GM21576 (cell line): ENCODE measurements around the gene AUNIP.

Experiments used
- ATAC-seq: cut with Tn5 transposase; IDR thresholded peaks from one replicate; pipeline ENCODE4 v1.9.1; 2021; ENCODE audit warnings: mild to moderate bottlenecking, moderate library complexity; ENCODE audit not compliant: unreplicated experiment

Gene AUNIP

DNA sequence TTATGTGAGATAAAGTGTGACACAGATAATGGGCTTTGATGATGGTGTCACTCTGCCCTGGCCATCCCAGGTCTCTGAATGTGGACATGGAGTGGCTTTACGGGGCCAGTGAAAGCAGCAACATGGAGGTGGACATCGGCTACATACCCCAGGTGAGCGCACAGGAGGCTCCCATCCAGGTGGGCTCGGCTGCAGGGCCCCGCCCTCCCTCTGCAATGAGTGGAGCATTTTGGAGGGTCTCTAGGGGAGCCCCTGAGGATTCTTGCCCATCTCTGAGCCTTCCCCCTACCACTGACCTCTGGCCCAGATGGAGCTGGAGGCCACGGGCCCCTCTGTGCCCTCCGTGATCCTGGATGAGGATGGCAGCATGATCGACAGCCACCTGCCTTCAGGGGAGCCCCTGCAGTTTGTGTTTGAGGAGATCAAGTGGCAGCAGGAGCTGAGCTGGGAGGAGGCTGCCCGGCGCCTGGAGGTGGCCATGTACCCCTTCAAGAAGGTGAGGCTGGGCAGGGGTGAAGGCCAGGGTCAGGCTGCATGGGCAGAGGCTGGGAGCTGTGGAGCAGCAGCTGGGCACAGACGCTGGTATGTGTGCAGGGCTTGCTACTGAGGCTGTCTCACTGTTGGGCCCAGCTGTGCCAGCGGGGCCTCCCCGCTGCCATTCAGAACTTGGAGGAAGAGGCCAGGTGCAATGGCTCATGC lies 47.7 kb downstream of the AUNIP start:
- no peak for ATAC-seq

DNA sequence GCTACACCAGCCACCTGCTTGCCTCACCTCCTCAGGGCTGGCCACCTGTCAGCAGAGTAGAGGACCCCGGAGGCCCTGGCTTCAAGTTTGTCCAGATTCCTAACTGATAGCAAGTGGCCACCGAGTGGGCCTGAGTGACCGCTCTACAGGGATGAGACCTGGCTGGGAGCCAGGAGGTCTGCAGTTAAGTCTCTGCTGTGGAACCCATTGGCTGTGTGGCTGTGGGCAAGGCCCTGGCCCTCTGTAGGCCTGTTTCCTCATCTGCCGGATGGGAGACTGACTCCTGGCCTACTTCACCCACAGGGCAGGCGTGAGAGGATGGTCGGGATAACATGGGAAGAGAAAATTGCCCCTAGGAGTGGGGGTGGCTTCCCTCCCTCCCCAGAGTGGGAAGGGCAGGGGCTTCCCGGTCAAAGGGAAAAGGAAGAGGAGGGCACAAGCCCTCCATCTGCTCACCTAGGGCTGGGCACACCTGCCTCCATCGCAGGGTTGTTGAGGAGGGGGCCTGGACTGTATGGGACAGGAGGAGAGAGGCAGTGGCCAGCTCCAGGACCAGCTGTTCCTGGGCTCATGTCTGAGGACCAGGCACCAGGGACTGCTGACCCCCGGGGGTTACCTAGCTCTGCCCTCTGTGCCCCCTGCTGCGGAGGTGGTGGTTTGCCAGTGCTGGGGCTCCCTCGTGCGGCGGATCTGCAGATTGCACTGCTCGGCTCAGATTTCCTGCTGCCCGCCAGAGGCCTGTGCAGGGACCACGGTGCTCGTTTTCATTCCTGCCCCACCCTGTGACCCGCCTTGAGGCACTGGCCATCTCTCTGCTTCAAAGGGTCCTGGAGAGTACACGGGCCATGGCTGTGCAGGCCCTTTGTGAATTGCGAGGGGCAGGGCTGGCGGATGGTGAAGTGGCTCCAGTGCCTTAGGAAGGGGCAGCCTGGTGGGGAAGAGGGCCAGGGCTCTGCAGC lies 48.6 kb downstream of the AUNIP start:
- ATAC-seq = no peak

DNA sequence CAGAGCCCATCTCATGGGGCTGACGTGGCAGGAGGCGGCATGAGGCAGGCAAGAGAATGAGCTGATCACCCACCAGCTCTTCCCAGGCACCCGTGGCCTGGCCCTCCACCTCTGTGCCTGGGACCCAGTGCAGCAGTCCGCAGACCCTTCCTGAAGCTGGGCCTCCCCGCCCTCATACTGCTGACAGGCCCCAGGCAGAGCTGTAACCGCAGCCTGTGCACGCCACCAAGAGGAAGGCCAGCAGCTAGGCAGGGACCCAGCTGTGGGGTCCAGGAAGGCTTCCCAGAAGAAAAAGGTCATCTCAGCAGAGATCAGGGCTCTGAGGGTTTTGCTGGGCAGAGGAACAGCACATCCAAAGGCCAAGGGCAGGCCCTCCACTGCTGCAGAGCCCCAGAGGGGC lies 49.3 kb downstream of the AUNIP start:
- ATAC-seq = no peak

DNA sequence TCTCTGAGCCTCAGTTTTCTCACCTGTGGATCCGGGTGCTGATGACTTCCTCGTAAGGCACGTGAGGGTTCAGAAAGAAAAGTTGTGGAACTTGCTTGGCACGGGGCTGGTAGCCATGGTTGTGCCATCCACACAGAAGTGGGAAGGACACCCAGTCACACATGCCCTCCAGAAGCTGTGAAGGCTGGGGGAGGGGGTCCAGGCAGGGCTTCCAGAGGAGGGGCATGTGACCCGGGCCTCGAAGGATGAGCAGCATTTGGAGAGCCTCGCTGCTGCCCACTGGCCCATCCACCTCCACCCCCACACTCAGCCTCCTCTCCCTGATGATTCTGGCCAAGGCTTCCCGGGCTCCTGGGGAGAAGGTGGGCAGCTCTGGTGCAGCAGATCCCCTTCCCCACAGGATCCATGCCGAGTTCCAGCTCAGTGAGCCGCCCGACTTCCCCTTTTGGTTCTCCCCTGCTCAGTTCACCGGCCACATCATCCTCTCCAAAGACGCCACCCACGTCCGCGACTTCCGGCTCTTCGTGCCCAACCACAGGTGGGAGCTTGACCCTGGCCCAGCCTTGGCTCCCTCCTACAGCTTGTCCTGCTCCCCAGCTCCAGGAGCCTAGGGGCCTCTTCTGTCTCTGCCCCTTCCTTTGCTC lies 49.9 kb downstream of the AUNIP start:
- ATAC-seq = no peak

DNA sequence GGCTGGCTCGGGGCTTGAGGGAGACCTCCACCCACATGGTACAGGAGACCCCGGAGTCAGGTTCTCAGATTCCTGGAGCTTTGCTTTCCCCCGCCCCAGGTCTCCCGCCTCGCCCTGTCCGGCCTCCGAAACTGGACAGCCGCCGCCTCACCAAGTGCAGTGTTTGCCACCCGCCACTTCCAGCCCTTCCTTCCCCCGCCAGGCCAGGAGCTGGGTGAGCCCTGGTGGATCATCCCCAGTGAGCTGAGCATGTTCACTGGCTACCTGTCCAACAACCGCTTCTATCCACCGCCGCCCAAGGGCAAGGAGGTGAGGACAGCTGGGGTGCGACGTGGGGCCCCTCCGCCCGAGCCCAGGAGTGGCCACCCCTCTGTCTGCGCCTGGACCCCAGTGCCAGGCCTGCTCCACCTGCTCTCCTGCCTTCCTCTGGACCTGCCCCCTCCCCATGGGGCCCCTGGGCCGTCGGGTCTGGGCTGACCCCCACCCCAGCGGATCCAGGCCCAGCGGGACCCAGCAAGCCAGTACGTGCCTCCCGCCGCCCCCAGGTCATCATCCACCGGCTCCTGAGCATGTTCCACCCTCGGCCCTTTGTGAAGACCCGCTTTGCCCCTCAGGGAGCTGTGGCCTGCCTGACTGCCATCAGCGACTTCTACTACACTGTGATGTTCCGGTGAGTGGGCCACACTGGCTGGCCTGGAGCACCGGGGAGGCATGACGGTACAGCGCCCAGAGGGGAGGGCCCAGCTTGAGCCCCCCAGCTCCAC lies 50.6 kb downstream of the AUNIP start:
- no peak for ATAC-seq

DNA sequence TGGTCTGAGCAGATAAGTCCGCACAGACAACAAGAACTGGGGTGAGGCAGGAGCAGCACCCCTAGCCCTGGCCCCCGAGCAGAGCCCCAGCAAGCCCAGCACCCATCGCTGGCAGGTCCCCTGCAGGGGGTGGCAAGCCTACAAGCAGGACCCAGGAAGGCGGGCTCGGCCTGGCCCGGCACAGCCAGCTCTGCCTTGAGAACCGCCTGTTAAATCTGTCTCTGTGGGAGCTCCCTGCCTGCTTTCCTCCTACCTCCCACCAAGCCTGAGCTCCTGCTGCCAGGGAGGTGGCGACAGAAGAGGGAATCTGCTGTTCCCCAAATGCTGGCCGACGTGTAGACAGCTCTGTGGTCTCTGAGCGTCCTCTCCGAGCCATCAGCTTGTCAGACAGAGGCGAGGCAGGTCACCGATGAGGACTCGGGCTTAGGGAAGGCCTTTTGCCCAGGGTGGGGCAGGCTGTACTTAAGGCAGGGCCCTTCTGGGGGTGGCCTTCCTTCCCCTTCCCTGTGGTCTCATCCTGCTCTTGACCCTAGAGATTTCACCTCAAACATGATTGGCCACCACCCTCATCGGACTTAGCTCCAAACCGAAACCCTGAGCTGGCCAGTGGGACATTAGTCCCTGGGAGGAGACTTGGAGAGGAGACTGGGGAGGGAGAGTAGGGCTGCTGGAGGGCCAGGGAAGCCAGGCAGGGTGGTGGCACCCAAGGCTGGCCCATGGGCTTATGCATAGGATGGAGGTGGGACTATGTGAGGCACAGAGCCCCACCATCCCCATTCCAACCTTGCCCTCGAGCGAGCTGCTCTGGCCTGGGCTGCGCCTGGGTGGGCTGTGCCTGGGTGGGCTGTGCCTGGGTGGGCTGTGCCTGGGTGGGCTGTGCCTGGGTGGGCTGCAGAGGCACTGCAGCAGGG lies 51.5 kb downstream of the AUNIP start:
- no peak for ATAC-seq

DNA sequence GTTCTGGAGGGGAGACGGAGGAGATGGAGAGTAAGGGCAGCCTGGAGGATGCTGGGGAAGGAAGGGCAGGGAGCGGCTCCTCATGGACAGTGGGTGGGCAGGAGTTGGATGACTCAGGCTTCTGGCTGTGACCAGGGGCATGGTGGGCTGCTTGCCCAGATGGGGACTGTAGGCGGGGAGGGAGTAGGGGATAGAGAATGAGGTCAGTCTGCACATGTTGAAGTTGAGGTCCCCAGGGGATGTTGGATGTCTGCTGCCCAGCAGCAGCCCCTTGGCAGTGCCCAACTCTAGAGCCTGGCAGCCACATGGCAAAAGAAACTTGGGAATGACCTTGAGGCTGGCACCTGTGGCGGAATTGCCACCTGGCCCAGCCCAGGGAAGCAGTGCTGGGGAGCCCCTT lies 52.8 kb downstream of the AUNIP start:
- no peak for ATAC-seq

DNA sequence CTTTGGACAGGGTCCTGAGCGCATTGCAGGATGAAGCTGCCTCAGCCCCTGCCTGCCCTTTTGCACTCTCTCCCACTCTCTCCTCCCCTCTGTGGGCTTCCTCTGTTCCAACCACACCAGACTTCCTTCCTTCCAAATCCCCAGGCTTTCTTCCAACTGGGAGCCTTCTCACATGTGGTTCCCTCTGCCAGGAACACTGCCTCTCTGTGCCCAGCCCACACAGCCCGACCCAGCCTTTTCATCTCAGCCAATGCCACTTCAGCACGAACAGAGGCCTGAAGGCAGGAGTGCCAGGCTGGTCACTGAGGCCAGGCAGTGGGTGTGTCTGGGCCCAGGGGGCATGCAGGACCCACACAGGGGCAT lies 53.4 kb downstream of the AUNIP start:
- no peak for ATAC-seq

DNA sequence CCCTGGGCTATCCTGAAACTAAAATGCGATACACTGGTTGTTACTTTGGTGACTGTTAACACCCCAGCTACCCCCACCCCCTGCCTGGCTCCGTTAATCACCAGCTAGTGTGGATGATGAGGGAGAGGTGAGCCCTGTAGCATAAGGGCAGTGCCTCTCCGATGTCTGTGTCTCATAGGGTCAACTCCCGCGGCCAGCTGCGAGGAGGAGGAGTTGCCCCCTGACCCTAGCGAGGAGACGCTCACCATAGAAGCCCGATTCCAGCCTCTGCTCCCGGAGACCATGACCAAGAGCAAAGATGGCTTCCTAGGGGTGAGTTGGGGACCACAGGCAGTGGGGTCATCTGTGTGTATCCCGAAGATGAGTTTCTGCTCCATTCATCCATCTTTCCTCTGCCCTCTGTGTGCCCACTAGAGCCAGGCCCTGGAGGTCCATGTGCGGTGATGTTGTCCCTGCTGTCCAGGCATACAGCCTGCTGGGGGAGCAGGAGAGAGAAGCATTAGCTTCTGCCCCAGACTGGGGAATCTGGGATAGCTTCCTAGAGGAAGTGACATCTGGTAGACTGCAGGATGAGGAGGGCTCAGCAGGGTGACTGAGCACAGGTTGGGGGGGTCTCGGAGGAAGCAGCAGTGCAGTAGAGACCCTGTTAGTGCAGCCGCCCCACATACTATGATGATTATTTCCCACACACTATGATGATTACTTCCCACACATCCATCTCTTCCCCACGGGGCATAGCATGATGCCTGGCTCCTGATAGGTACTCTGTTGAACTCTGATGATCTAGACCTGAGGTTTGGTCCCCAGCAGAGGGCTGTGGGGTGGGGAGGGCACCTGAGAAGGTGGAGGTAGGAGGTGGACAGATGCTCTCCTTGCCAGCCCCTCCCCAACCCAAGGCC lies 54.0 kb downstream of the AUNIP start:
- ATAC-seq = no peak

DNA sequence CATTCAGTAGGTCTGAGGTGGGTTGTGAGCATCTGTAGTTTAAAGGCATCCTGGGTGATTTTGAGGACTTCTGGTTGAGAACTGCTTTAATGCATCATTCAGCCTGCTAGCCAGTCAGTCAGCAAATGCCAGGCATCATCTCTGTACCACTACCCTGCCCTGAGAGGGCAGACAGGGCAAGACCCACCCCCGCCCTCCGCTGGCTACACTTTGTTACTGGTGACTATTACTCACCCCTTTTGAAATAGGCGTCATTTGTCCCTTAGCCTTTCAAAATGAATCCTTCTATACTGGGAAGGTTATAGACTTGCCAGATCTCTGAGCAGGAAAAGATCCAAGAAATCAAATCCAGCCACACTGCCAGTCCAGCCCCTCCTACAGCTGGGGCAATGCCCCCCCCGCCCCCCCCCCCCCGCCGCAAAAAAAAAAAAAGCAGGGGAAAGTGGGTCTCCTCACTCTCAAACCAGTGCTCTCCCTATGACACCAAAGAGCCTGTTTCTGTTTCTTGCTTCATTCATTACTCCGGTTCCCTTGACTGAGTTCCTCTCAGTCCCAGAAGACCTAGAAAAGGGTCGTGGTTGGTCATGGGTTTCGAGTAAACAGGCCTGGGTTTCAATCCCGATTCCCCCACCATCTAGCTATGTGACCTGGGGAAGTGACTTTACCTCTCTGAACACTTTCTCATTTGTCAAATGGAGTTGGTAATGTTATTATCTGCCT lies 54.9 kb downstream of the AUNIP start:
- ATAC-seq = no peak

DNA sequence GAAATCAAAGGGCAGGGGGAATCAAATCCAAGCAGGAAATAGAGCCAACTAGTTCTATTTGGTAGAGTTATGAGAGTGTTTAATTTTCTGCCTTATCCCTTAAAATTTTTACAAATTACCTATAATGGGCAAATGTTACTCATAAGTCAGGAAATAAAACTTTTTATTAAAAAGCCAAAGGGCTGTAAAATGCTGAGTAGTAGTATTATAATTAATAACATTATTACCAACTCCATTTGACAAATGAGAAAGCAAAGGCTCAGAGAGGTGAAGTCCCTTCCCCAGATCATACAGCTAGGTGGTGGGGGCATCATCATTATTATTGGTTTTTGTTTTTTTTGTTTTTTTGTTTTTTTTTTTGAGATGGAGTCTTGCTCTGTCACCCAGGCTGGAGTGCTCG lies 55.9 kb downstream of the AUNIP start:
- no peak for ATAC-seq

DNA sequence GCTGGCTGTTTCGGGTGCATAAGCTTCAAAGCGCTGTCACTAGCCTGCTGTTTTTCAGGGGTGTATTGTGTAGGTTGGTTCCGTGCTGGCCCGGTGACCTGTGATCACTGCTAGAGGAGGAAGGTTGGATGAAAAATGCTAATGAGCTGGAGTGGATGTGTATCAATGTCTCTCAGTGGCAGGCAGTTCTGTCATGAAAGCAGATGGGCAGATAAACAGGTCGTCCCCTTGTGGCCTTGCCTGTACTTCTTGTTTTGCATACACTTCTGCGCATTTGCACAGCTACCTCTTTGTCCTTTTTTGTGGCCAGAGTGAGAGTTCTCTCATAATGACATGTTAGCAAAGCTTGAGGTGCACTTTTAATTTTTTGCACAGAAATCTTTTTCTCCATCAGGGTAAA lies 56.3 kb downstream of the AUNIP start:
- peak; percentile 47 for ATAC-seq

DNA sequence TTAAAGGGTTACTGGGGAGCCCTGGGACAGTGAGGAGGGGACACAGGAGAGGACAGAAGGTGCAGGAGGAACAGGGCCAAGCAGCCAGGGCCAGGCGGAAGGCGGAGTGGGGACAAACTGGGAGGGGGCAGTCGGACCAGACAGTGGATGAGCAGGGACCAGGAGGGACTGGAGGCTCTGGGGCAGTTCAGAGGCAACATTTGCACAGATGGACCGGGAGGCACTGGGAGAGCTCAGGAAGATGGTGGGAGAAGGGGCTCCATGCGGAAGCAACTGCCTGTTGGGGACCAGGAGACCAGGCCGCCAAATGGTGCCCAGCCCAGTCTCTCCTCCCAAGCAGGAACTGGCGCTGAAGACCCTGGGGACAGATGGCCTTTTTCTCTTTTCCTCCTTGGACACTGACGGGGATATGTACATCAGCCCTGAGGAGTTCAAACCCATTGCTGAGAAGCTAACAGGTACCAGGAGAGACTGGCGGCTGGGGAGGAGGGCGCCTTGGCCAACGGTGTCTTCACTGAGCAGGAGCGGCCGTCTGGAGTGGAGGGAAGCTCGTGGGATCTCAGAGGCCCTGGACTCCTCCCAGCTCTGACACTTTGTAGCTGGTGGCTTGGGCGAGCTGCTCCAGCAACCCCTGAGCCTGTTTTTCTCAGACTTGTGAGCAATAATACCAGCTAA lies 58.4 kb downstream of the AUNIP start:
- ATAC-seq = no peak

DNA sequence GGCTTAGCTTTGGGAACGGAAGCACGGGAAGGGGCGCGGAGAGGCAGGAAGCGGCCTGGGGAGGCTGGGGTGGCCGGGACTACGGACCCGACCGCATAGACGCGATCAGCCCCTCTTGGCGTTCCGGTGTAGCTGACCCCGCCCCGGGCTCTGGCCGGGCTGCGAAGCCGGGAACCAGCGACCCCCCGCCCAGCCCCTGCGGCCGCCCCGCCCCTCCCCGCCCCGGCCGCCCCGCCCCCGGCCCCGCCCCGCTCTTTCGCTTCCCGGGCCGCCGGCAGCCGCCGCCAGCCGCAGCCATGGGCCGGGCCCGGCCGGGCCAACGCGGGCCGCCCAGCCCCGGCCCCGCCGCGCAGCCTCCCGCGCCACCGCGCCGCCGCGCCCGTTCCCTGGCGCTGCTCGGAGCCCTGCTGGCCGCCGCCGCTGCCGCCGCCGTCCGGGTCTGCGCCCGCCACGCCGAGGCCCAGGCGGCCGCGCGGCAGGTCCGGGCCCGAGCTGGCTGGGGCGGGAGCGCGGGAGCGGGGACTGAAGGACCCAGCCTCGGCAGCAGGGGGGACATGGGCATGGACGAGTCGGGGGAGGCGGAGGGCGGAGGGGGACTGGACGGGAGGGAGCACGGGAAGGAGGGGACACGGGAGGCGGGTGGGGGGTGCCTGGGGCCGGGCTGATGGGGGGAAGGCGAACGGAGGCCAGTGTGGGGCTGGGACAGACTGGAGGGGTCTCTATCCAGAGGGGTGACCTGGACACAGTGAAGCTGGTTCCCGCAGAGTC lies 59.1 kb downstream of the AUNIP start, which contains the start of gene SELENON:
SELENON (plus strand) TSS at position 259 of the 768 bp plus-strand sequence; CDS start at position 297, 38 bp downstream.
- no peak for ATAC-seq

DNA sequence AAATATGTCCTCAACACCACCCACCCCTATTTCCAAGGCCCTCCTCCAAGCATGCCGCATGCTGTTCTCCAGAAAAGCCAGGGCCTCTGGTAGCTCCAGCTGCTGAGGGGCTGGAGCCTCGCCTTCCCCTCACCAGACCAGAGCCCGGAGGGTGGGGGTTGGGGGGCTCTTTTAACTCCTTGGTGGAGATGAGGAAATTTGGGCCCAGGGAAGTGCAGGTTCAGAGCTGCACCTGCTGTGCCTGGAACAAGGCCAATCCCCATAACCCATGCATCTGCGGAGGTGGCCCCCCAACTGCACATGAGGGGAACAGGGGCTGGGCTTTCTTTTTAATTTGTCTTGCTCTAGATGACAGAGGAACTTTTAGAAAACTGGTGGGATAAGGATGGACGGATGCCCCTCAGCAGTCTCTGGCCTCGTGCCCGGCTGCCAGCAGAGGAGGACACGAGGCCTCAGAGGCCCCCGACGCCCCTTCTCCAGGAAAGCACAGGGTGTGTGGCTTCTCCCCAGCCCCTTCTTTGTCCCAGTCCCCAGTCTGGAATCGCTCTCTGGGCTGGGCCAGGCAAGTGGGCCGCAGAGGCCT lies 59.8 kb downstream of the AUNIP start:
- ATAC-seq = no peak

DNA sequence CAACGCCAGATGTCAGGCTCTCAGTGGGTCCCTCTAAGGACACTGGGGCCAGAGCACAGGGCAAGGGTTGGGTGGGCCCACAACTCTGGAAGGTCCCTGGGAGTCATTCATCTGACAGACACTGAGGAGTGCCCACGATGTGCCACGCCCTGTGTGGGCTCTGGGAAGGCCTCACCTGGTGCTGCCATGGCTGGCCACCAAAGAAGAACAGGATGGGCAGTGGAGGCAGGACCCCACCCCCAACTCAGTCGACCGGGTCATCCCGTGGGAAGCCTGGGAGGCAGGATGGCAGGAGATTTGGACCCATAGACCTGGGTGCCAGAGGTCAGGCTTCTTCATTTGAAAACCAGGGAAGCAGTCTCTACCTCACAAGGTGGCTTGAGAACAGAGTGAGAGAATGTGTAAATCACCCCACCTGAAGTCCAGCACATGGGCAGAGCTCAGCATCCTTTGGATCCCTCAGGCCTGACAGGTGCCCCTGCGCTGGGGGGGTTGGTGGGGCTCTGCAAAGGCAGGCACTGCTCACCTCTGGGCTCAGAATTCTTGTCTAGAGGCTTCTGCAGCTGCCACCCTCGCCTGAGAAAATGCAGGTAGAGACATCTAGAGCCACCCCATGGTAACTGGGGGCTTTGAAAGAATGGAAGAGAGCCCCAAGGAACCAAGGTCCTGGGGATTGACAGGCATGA lies 60.4 kb downstream of the AUNIP start:
- no peak for ATAC-seq
